WERI-Rb-1 (cell line): Measurements from ENCODE around the gene FCHO2.

ENCODE experiments used
- DNase-seq: peaks from one replicate; pipeline ENCODE4 v3.0.0-alpha.2; 2020
- H3K27ac ChIP-seq: fragments of 250-450 bp; sonication (Bioruptor Pico); 2 replicates; pipeline ENCODE4 v1.5.1; 2020; ENCODE audit warnings: mild to moderate bottlenecking, moderate library complexity
- H3K27me3 ChIP-seq: fragments of 250-450 bp; sonication (Bioruptor Pico); 2 replicates; pipeline ENCODE4 v1.5.1; 2021; ENCODE audit warnings: mild to moderate bottlenecking, low read depth, moderate library complexity; ENCODE audit not compliant: insufficient read depth, severe bottlenecking
- H3K36me3 ChIP-seq: fragments of 250-450 bp; sonication (Bioruptor Pico); 2 replicates; pipeline ENCODE4 v1.5.1; 2020; ENCODE audit warnings: mild to moderate bottlenecking, moderate library complexity
- H3K4me3 ChIP-seq: 2 replicates; pipeline ENCODE4 v1.5.1; 2011; ENCODE audit warnings: low read depth, mild to moderate bottlenecking, control low read depth, low read length
- H3K9me3 ChIP-seq: fragments of 250-450 bp; sonication (Bioruptor Pico); 2 replicates; pipeline ENCODE4 v1.5.1; 2021; ENCODE audit warnings: mild to moderate bottlenecking, moderate library complexity; ENCODE audit not compliant: severe bottlenecking
- TF ChIP-seq, protein P1 (sequence below): IDR thresholded peaks from 2 replicates; pipeline ENCODE4 v1.5.1; 2011; ENCODE audit warnings: low read depth, mild to moderate bottlenecking, control low read depth, inconsistent platforms, low read length

Gene FCHO2

GRCh38 chr5:72955768-72956323 is at the start of gene FCHO2:
Gene FCHO2, plus strand, starts transcription at chr5:72956041. Its CDS starts 56 bp downstream, at chr5:72956097.
- peak within 1 kb of the TSS; percentile 95 for H3K27ac ChIP-seq

DNA sequence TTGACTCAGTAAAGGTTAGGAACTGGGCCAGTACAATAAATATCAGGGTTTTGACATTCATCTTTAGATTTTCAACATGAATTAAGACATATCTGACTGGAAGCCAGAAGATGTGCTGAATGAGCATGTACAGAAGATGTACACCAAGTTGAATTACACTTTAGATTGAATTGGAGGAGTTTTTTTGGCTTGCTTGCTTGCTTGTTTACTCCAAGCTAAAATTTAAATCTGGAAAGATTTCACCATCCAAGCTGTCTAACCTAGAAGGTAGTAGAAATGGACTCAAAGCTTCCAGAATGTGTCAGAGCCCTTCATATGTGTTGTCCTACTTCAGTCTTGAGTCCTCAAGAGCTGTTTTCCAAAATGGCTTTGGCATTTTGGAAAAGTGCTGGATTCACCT is 49.0 kb upstream of the FCHO2 start:
- TF ChIP-seq, protein P1, sequence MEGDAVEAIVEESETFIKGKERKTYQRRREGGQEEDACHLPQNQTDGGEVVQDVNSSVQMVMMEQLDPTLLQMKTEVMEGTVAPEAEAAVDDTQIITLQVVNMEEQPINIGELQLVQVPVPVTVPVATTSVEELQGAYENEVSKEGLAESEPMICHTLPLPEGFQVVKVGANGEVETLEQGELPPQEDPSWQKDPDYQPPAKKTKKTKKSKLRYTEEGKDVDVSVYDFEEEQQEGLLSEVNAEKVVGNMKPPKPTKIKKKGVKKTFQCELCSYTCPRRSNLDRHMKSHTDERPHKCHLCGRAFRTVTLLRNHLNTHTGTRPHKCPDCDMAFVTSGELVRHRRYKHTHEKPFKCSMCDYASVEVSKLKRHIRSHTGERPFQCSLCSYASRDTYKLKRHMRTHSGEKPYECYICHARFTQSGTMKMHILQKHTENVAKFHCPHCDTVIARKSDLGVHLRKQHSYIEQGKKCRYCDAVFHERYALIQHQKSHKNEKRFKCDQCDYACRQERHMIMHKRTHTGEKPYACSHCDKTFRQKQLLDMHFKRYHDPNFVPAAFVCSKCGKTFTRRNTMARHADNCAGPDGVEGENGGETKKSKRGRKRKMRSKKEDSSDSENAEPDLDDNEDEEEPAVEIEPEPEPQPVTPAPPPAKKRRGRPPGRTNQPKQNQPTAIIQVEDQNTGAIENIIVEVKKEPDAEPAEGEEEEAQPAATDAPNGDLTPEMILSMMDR, result no peak
- peaks cover 66% of the 10 kb centered on the region for H3K36me3 ChIP-seq

More at GRCh38 chr5:72955768-72956323, at the start of gene FCHO2:
- H3K36me3 ChIP-seq, result no peaks in the 10 kb centered on the region; the same call in 1 of the 2 replicates
- peak within 1 kb of the TSS; percentile 87 for H3K4me3 ChIP-seq
- H3K9me3 ChIP-seq, result no peaks in the 10 kb centered on the region
- TF ChIP-seq, protein P1, result peak; percentile 81
- H3K27me3 ChIP-seq, result no peaks in the 10 kb centered on the region
- DNase-seq, result peak; percentile 97

DNA sequence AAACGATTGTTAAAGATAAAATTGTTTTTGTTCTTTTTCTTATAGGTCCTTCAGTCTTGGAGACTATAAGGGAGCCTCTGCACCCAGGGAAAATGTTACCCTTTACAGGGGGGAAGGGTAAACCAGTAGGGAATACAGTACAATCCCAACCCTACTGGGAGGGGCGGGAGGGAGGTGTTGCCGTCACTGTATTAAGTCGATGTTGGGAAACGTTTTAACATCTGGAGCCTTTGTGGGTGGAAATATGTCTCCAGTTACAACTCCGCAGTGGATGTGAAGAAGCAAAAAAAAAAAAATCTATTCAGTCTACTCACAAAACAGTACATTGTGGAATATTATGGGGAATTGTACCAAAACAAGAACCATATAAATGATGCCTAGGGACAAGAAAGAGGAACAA is 47.2 kb upstream of the FCHO2 start:
- H3K27me3 ChIP-seq, result no peaks in the 10 kb centered on the region
- DNase-seq, result no peak
- no peaks in the 10 kb centered on the region for H3K9me3 ChIP-seq

More for the DNA sequence above, 49.0 kb upstream of the FCHO2 start:
- DNase-seq, result no peak
- Histone ChIP-seq H3K27me3 (no peaks in the 10 kb centered on the region), H3K9me3 (no peaks in the 10 kb centered on the region), H3K4me3 (no peak overlapping the region), H3K27ac (no peak overlapping the region)

GRCh38 chr5:72917371-72917776 is 38.5 kb upstream of the FCHO2 start:
- no peak for DNase-seq
- H3K27ac ChIP-seq, result no peak overlapping the region
- no peaks in the 10 kb centered on the region for H3K27me3 ChIP-seq
- H3K36me3 ChIP-seq, result no peaks in the 10 kb centered on the region
- H3K4me3 ChIP-seq, result no peak overlapping the region
- no peaks in the 10 kb centered on the region for H3K9me3 ChIP-seq
- TF ChIP-seq, protein P1, result no peak

More for the DNA sequence above, 47.2 kb upstream of the FCHO2 start:
- no peak overlapping the region for H3K27ac ChIP-seq
- TF ChIP-seq, protein P1, result no peak
- H3K36me3 ChIP-seq, result peaks cover 48% of the 10 kb centered on the region
- no peak overlapping the region for H3K4me3 ChIP-seq

- no peak for DNase-seq
- Histone ChIP-seq H3K27me3 (no peaks in the 10 kb centered on the region), H3K9me3 (peaks cover 3% of the 10 kb centered on the region), H3K27ac (no peak overlapping the region), H3K4me3 (no peak overlapping the region), H3K36me3 (no peaks in the 10 kb centered on the region)
- TF ChIP-seq, protein P1, result no peak
These were observed 34.9 kb upstream of the FCHO2 start for GRCh38 chr5:72920690-72921502.
